DND-41 (cell line): ENCODE data around the gene SCN9A.
A peak's percentile ranks its signal among the peaks of the same experiment; 100 is the strongest.

ENCODE experiments used
- ATAC-seq: fragments of 200-7000 bp; cut with Tn5 transposase; 3 replicates; pipeline ENCODE4 v1.9.1; 2021; ENCODE audit warnings: low read depth; ENCODE audit not compliant: insufficient read depth
- DNase-seq: peaks from one replicate; pipeline ENCODE4 v3.0.0-alpha.2; 2020
- H2AFZ ChIP-seq: 2 replicates; pipeline ENCODE4 v1.6.0; 2012; ENCODE audit warnings: low read depth, low read length
- H3K27ac ChIP-seq: 2 replicates; pipeline ENCODE4 v1.5.1; 2012; ENCODE audit warnings: low read length, inconsistent platforms
- H3K27me3 ChIP-seq: fragments of 200-600 bp; sonication (generic); 2 replicates; pipeline ENCODE4 v1.6.0; 2012; ENCODE audit warnings: low read length, mild to moderate bottlenecking, inconsistent platforms; ENCODE audit not compliant: insufficient read depth, poor library complexity
- H3K36me3 ChIP-seq: 2 replicates; pipeline ENCODE4 v1.5.1; 2012; ENCODE audit warnings: low read length, inconsistent platforms; ENCODE audit not compliant: insufficient read depth
- H3K4me1 ChIP-seq: 2 replicates; pipeline ENCODE4 v1.5.1; 2012; ENCODE audit warnings: mild to moderate bottlenecking, low read length; ENCODE audit not compliant: insufficient read depth
- H3K4me2 ChIP-seq: 2 replicates; pipeline ENCODE4 v1.6.0; 2012; ENCODE audit warnings: mild to moderate bottlenecking, moderate library complexity, low read length, inconsistent platforms; ENCODE audit not compliant: insufficient read depth
- H3K4me3 ChIP-seq, 2 experiments: fragments of 200-600 bp in 1 of 2; shearing (Covaris generic) in 1 of 2; 2 replicates each; pipeline ENCODE4 v1.5.1; 2012 to 2016; ENCODE audit warnings: inconsistent platforms in 2 of 2, low read length in 2 of 2, mild to moderate bottlenecking in 2 of 2, low read depth in 1 of 2, moderate library complexity in 1 of 2
- H3K79me2 ChIP-seq: 2 replicates; pipeline ENCODE4 v1.6.0; 2012; ENCODE audit warnings: low read length, inconsistent platforms; ENCODE audit not compliant: insufficient read depth
- H3K9ac ChIP-seq: 2 replicates; pipeline ENCODE4 v1.6.0; 2012; ENCODE audit warnings: low read depth, mild to moderate bottlenecking, inconsistent platforms, low read length, moderate library complexity
- H3K9me3 ChIP-seq: 2 replicates; pipeline ENCODE4 v1.5.1; 2012; ENCODE audit warnings: low read length, moderate library complexity, mild to moderate bottlenecking, inconsistent platforms; ENCODE audit not compliant: insufficient read depth, severe bottlenecking
- H4K20me1 ChIP-seq: 2 replicates; pipeline ENCODE4 v1.6.0; 2012; ENCODE audit warnings: low read length; ENCODE audit not compliant: insufficient read depth
- EZH2 ChIP-seq: IDR thresholded peaks from 3 replicates; pipeline ENCODE4 v1.6.1; 2012; ENCODE audit warnings: borderline replicate concordance, low read depth, mild to moderate bottlenecking, moderate library complexity, low read length, inconsistent platforms; ENCODE audit not compliant: severe bottlenecking
- TF ChIP-seq, protein P1 (sequence below): IDR thresholded peaks from 2 replicates; pipeline ENCODE4 v1.5.1; 2012; ENCODE audit warnings: borderline replicate concordance, low read length, moderate library complexity, mild to moderate bottlenecking; ENCODE audit not compliant: poor library complexity, severe bottlenecking; ENCODE audit errors: extremely low read depth

Gene SCN9A

DNA sequence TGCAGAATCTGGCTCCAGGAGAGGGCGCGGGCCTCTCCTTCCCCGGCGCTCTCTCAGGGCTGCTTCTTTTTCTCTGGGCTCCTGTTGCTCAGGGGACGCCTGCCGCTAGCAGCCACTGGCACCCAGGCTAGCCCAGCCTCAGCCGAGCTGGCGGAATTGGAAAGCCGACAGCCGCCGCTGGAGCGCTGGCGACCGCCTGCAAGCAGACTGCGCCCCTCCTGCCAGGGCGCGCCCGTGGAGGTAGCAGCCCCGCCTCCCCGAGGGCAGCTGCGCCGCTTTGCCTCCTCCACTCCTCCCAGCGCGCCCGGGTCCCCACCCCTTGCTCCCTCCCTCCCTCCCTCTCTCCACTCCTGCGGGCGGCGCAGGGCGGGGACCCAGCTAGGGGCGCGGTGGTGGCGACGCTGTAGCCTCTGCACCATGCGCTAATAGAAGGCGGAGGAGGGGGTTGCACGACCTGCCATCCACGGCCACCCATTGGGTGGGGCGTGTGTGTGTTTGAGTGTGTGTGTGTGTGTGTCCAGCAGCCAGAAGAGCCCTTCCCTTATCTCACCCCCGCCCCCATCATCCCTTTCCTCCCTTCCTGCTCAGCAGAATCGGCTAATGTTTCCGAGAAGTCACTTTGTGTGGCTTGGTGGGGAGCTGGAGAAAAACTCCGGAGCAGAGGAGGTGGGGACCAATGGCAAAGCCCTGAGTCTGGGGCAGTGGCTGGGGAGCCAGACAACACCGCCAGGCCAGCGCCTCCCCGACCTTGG is at the start of gene SCN9A:
TSS of gene SCN9A (minus strand) at position 209 of the 752 bp plus-strand sequence. CDS start 64,188 bp downstream, outside the sequence.
- Histone ChIP-seq H3K9me3 (no peaks in the 10 kb centered on the region), H3K27ac (no peak within 1 kb of the TSS), H3K79me2 (no peaks in the 10 kb centered on the region), H3K27me3 (no peaks in the 10 kb centered on the region), H3K4me2 (no peak within 1 kb of the TSS), H3K36me3 (no peaks in the 10 kb centered on the region), H3K4me1 (no peaks in the 10 kb centered on the region), H4K20me1 (no peaks in the 10 kb centered on the region), H2AFZ (no peak within 1 kb of the TSS), H3K9ac (no peak within 1 kb of the TSS), H3K4me3 (no peak within 1 kb of the TSS)
- DNase-seq, result no peak
- ATAC-seq, result no peak
- TF ChIP-seq, protein P1, sequence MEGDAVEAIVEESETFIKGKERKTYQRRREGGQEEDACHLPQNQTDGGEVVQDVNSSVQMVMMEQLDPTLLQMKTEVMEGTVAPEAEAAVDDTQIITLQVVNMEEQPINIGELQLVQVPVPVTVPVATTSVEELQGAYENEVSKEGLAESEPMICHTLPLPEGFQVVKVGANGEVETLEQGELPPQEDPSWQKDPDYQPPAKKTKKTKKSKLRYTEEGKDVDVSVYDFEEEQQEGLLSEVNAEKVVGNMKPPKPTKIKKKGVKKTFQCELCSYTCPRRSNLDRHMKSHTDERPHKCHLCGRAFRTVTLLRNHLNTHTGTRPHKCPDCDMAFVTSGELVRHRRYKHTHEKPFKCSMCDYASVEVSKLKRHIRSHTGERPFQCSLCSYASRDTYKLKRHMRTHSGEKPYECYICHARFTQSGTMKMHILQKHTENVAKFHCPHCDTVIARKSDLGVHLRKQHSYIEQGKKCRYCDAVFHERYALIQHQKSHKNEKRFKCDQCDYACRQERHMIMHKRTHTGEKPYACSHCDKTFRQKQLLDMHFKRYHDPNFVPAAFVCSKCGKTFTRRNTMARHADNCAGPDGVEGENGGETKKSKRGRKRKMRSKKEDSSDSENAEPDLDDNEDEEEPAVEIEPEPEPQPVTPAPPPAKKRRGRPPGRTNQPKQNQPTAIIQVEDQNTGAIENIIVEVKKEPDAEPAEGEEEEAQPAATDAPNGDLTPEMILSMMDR, result no peak
- TF ChIP-seq EZH2, result no peak

DNA sequence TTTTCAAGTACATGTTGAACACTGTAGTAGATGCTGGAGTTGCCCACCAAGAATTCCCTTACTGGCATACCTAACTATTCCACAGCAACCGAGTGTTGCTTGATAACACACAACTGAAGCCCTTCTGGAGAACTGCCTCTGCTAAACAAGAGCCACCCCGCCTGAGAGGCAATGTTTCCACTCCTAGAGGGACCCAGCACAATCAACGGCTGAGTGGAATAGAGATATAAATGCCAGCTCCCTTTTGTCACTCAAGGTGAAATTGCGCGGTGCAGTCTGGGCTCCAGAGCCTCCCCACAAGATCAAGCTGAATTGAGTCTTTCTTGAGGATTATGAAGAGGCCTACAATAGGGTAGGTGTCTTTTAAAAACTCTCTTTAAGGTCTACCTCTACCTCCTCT is 49.1 kb upstream of the SCN9A start:
- ATAC-seq, result no peak
- H3K36me3 ChIP-seq, result no peaks in the 10 kb centered on the region
- no peak for DNase-seq
- TF ChIP-seq EZH2, result no peak
- TF ChIP-seq, protein P1, result no peak
- H3K27me3 ChIP-seq, result no peaks in the 10 kb centered on the region
- no peak overlapping the region for H3K4me2 ChIP-seq
- no peak overlapping the region for H3K4me3 ChIP-seq
- H3K4me1 ChIP-seq, result no peaks in the 10 kb centered on the region
- no peaks in the 10 kb centered on the region for H4K20me1 ChIP-seq
- no peaks in the 10 kb centered on the region for H3K79me2 ChIP-seq
- no peaks in the 10 kb centered on the region for H3K9me3 ChIP-seq
- no peak overlapping the region for H3K27ac ChIP-seq
- no peak overlapping the region for H2AFZ ChIP-seq
- H3K9ac ChIP-seq, result no peak overlapping the region

DNA sequence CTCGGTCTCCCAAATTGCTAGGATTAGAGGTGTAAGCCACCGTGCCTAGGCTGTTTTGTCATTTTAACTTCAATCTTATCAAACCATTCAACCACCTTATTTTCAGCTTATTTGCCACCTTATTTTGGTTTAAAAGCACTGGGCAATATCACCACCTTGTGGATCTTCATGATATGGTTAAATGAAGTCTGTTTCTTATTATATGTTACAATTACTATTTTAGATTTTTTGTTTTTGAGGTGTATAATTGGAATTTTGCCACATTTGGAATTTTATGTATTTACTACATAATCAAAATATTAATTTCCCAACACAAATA is 43.8 kb upstream of the SCN9A start:
- no peak overlapping the region for H3K4me2 ChIP-seq
- DNase-seq, result no peak
- H3K36me3 ChIP-seq, result no peaks in the 10 kb centered on the region
- no peak overlapping the region for H2AFZ ChIP-seq
- no peak for ATAC-seq
- H3K27me3 ChIP-seq, result no peaks in the 10 kb centered on the region
- H3K27ac ChIP-seq, result no peak overlapping the region
- no peak overlapping the region for H3K4me3 ChIP-seq
- H3K79me2 ChIP-seq, result no peaks in the 10 kb centered on the region
- TF ChIP-seq, protein P1, result peak; percentile 20
- TF ChIP-seq EZH2, result no peak
- no peaks in the 10 kb centered on the region for H4K20me1 ChIP-seq
- no peaks in the 10 kb centered on the region for H3K4me1 ChIP-seq
- no peak overlapping the region for H3K9ac ChIP-seq
- H3K9me3 ChIP-seq, result no peaks in the 10 kb centered on the region
